Karpas-422 (cell line): ENCODE measurements around the gene ZNF804A. TPM values are rescaled to one million over a fixed set of nuclear protein-coding genes. Genes with fewer than 3 reads are reported as not detected.

ENCODE experiments used
- DNase-seq: peaks from one replicate; pipeline ENCODE4 v3.0.0-alpha.2; 2015
- H2AFZ ChIP-seq: fragments of 200-600 bp; sonication (generic); 2 replicates; pipeline ENCODE4 v1.6.1; 2014; ENCODE audit warnings: antibody characterized with exemption, low read length, mixed read lengths
- H3K27ac ChIP-seq: fragments of 200-600 bp; sonication (generic); 2 replicates; pipeline ENCODE4 v1.5.1; 2014; ENCODE audit warnings: mild to moderate bottlenecking, low read length, moderate library complexity
- H3K27me3 ChIP-seq: fragments of 200-600 bp; sonication (generic); 2 replicates; pipeline ENCODE4 v1.6.1; 2014; ENCODE audit warnings: low read length, mixed read lengths
- H3K36me3 ChIP-seq: fragments of 200-600 bp; sonication (generic); 2 replicates; pipeline ENCODE4 v1.6.1; 2014; ENCODE audit warnings: low read length, mixed read lengths; ENCODE audit not compliant: insufficient read depth
- H3K4me1 ChIP-seq: fragments of 200-600 bp; sonication (generic); 2 replicates; pipeline ENCODE4 v1.6.1; 2014; ENCODE audit warnings: mild to moderate bottlenecking, low read length, mixed read lengths
- H3K4me2 ChIP-seq: fragments of 200-600 bp; sonication (generic); 2 replicates; pipeline ENCODE4 v1.6.1; 2014; ENCODE audit warnings: low read length, low read depth, mild to moderate bottlenecking; ENCODE audit not compliant: poor library complexity, severe bottlenecking
- H3K4me3 ChIP-seq: fragments of 200-600 bp; sonication (generic); 2 replicates; pipeline ENCODE4 v1.5.1; 2014; ENCODE audit warnings: mild to moderate bottlenecking, antibody characterized with exemption, low read length, mixed read lengths
- H3K79me2 ChIP-seq: fragments of 200-600 bp; sonication (generic); 2 replicates; pipeline ENCODE4 v1.6.1; 2014; ENCODE audit warnings: mild to moderate bottlenecking, low read length, mixed read lengths
- H3K9ac ChIP-seq: fragments of 200-600 bp; sonication (generic); 2 replicates; pipeline ENCODE4 v1.6.0; 2014; ENCODE audit warnings: low read length
- H3K9me2 ChIP-seq: fragments of 200-600 bp; sonication (generic), shearing (Covaris generic); replicated peaks from 2 replicates; pipeline ENCODE4 v1.6.0; 2014; ENCODE audit warnings: mild to moderate bottlenecking, low read length, moderate library complexity; ENCODE audit not compliant: insufficient read depth
- H3K9me3 ChIP-seq: fragments of 300-700, 200-600 bp; sonication (generic); 2 replicates; pipeline ENCODE4 v1.6.1; 2014; ENCODE audit warnings: low read length, mixed read lengths
- H4K20me1 ChIP-seq: fragments of 200-600 bp; sonication (generic); 2 replicates; pipeline ENCODE4 v1.6.1; 2014; ENCODE audit warnings: mild to moderate bottlenecking, antibody characterized with exemption, low read length, low read depth; ENCODE audit not compliant: insufficient read depth
- total RNA-seq: library from RNA; depleted of rRNA; stranded (reverse); fragments of >200 nt; shearing (Covaris generic); gene quantifications from 2 replicates; pipeline ENCODE4 v1.2.3, GENCODE V29; 2014; ENCODE audit warnings: low replicate concordance

Gene ZNF804A
- total RNA-seq, 1 experiment from 2014 or later, result 27.8 TPM

GRCh38 chr2:184654945-184655344 lies 56.6 kb downstream of the ZNF804A start:
- H3K9me3 ChIP-seq, result no peaks in the 10 kb centered on the region
- no peak overlapping the region for H3K4me2 ChIP-seq
- H3K4me1 ChIP-seq, result no peaks in the 10 kb centered on the region
- no peak overlapping the region for H3K4me3 ChIP-seq
- H3K27me3 ChIP-seq, result no peaks in the 10 kb centered on the region
- no peaks in the 10 kb centered on the region for H3K9me2 ChIP-seq
- H4K20me1 ChIP-seq, result no peaks in the 10 kb centered on the region
- no peak overlapping the region for H3K27ac ChIP-seq
- no peak for DNase-seq
- H3K79me2 ChIP-seq, result peaks cover 97% of the 10 kb centered on the region
- H2AFZ ChIP-seq, result no peak overlapping the region
- H3K36me3 ChIP-seq, result no peaks in the 10 kb centered on the region
- H3K9ac ChIP-seq, result no peak overlapping the region

DNA sequence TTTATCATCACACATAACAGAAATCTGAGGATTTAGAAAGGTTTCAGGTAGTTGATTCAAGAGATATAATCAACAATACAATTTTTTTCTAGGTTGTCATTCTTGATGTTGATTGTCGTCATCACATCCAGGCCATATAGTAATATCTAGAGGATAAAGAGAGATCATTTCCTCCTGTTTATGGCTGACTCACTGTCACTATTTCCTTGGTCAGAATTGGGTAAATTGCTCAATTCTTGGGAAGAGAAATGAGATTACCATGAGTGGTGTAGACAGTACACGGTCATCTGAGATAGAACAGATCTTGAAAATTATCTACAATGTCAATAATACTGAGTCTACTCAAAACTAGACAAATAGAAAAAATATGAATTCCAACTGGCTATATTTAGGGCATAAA lies 78.8 kb downstream of the ZNF804A start:
- Histone ChIP-seq H3K27me3 (no peaks in the 10 kb centered on the region), H3K9me2 (no peaks in the 10 kb centered on the region), H3K36me3 (no peaks in the 10 kb centered on the region; the same call in 1 of the 2 replicates), H3K9me3 (no peaks in the 10 kb centered on the region), H3K9ac (no peak overlapping the region), H3K79me2 (peaks cover 95% of the 10 kb centered on the region), H3K27ac (no peak overlapping the region), H2AFZ (no peak overlapping the region), H3K4me1 (no peaks in the 10 kb centered on the region), H4K20me1 (no peaks in the 10 kb centered on the region), H3K4me2 (no peak overlapping the region), H3K4me3 (no peak overlapping the region)
- DNase-seq, result no peak

DNA sequence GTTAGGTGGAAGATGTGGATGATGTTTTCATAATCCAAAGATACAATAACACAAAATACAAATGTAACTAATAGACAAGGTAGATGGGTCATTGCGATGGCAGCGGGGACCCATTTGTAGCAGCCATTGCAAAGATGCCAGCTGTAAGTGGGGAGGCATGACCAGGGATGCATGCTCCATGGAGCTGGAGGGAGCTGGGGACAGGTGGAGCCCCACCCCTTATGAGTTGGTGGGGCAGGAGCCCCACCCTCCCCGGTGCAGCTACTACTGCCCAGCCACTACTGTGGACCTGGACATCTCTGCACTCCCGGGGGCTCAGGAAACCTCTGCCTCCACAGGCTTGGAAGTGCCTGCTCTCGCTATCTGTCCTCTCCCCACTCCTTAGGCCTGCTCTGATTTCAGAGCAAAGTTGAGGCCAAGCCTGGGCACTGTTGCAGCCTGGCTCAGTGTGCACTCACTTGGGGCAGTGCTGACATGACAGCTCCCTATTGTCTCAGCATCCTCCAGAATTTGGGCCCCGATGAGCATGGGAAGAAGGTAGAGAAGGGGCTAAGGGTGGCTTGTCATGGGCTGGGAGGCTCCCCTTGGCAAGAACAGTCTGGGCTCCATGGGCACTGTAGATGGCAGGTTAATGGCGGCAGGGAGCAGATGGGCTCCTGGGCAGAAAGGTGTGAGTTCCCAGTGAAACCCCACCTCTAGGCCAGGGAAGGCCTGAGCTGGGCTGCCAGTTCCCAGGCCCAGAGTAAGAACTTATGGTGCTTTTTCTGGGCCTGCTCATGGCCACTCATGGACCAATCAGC lies 81.1 kb downstream of the ZNF804A start:
- no peak for DNase-seq
- Histone ChIP-seq H3K4me2 (no peak overlapping the region), H4K20me1 (no peaks in the 10 kb centered on the region), H3K79me2 (peaks cover 95% of the 10 kb centered on the region), H3K27me3 (no peaks in the 10 kb centered on the region), H3K27ac (no peak overlapping the region), H3K9me3 (no peaks in the 10 kb centered on the region), H3K4me3 (no peak overlapping the region), H3K4me1 (no peaks in the 10 kb centered on the region), H3K36me3 (peaks cover 4% of the 10 kb centered on the region; the same call in 1 of the 2 replicates), H3K9ac (no peak overlapping the region), H2AFZ (no peak overlapping the region), H3K9me2 (no peaks in the 10 kb centered on the region)

GRCh38 chr2:184680825-184681224 lies 82.5 kb downstream of the ZNF804A start:
- H3K4me3 ChIP-seq, result no peak overlapping the region
- H3K79me2 ChIP-seq, result peaks cover 95% of the 10 kb centered on the region
- no peaks in the 10 kb centered on the region for H4K20me1 ChIP-seq
- DNase-seq, result no peak
- H2AFZ ChIP-seq, result no peak overlapping the region
- peaks cover under 1% of the 10 kb centered on the region for H3K4me1 ChIP-seq
- no peaks in the 10 kb centered on the region for H3K9me3 ChIP-seq
- peaks cover 4% of the 10 kb centered on the region; the same call in 1 of the 2 replicates for H3K36me3 ChIP-seq
- no peaks in the 10 kb centered on the region for H3K27me3 ChIP-seq
- no peak overlapping the region for H3K27ac ChIP-seq
- no peaks in the 10 kb centered on the region for H3K9me2 ChIP-seq
- no peak overlapping the region for H3K4me2 ChIP-seq
- H3K9ac ChIP-seq, result no peak overlapping the region

DNA sequence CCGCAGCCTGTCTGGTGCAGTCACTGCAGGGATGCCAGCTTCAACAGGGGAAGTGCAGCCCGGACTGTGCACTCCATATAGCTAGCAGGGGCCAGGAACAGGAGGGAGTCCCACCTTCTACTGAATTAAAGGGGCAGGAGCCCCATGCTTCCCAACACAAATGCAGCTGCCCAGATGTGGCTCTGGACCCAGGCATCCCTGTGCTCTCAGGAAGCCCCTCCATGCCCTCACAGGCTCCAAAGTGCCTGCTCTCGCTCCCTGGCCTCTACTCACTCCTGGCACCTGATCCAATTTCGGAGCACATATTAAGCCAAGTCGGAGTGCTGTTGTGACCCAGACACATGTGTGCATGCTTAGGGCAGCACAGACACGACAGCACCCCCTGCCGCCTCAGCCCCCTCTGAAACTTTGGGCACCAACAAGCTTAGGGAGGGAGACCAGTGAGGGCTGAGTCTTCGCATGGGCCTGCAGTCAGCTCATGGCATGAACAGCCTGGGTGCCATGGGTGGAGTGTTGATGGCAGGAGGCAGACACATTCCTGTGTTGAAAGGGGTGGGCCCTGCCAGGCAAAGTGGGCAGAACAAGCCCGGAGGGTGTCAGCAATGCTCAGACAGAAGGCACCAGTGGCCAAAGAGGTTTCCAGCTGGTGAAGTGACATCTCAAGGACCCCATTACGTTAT lies 83.5 kb downstream of the ZNF804A start:
- Histone ChIP-seq H3K9me2 (no peaks in the 10 kb centered on the region), H3K36me3 (peaks cover 4% of the 10 kb centered on the region; the same call in 1 of the 2 replicates), H4K20me1 (no peaks in the 10 kb centered on the region), H3K4me2 (no peak overlapping the region), H2AFZ (no peak overlapping the region), H3K4me3 (no peak overlapping the region), H3K9me3 (no peaks in the 10 kb centered on the region), H3K9ac (no peak overlapping the region), H3K27ac (no peak overlapping the region), H3K27me3 (no peaks in the 10 kb centered on the region), H3K79me2 (peaks cover 97% of the 10 kb centered on the region), H3K4me1 (peaks cover 10% of the 10 kb centered on the region)
- no peak for DNase-seq

DNA sequence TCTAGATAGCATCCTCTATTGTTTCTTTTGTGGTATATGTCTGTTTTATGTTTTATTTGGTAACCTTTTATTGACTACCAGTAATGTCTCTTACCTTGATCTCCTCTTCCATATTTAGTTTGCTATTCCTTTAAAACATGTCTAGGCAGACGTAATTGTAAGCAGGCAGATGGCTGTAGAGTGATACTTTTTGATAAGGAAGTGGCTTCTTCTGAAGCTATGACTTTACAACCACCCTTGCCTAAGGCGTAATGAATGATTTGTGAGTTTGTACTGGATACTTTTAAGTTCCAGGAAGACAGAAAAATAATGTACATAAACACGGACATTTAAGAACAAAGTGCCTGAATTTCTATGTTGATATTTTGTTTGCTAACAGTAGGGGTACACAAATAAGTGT lies 85.6 kb downstream of the ZNF804A start:
- H3K27ac ChIP-seq, result no peak overlapping the region
- H2AFZ ChIP-seq, result no peak overlapping the region
- H3K4me1 ChIP-seq, result peaks cover 15% of the 10 kb centered on the region
- H3K4me2 ChIP-seq, result no peak overlapping the region
- no peaks in the 10 kb centered on the region for H3K27me3 ChIP-seq
- H3K9me3 ChIP-seq, result no peaks in the 10 kb centered on the region
- peaks cover 4% of the 10 kb centered on the region; the same call in 1 of the 2 replicates for H3K36me3 ChIP-seq
- no peaks in the 10 kb centered on the region for H3K9me2 ChIP-seq
- no peak overlapping the region for H3K4me3 ChIP-seq
- H3K9ac ChIP-seq, result no peak overlapping the region
- DNase-seq, result no peak
- peaks cover 99% of the 10 kb centered on the region for H3K79me2 ChIP-seq
- no peaks in the 10 kb centered on the region for H4K20me1 ChIP-seq

GRCh38 chr2:184685999-184686841 lies 87.9 kb downstream of the ZNF804A start:
- H3K27ac ChIP-seq, result no peak overlapping the region

GRCh38 chr2:184689638-184690037 lies 91.3 kb downstream of the ZNF804A start:
- Histone ChIP-seq H3K27ac (no peak overlapping the region), H3K4me2 (no peak overlapping the region), H3K4me3 (no peak overlapping the region), H3K9me3 (no peaks in the 10 kb centered on the region), H3K36me3 (no peaks in the 10 kb centered on the region), H4K20me1 (no peaks in the 10 kb centered on the region), H2AFZ (no peak overlapping the region), H3K9me2 (no peaks in the 10 kb centered on the region), H3K79me2 (peaks cover 99% of the 10 kb centered on the region), H3K9ac (no peak overlapping the region), H3K27me3 (no peaks in the 10 kb centered on the region), H3K4me1 (peaks cover 45% of the 10 kb centered on the region)
- DNase-seq, result no peak

More at GRCh38 chr2:184685999-184686841, 87.9 kb downstream of the ZNF804A start:
- Histone ChIP-seq H3K9ac (no peak overlapping the region), H3K4me3 (no peak overlapping the region), H3K36me3 (0 out of 2 replicates have a peak, but pooled peaks cover 4% of the 10 kb centered on the region), H3K79me2 (peaks cover 99% of the 10 kb centered on the region), H3K4me1 (peaks cover 35% of the 10 kb centered on the region), H2AFZ (no peak overlapping the region), H4K20me1 (no peaks in the 10 kb centered on the region), H3K4me2 (no peak overlapping the region), H3K9me2 (no peaks in the 10 kb centered on the region), H3K27me3 (no peaks in the 10 kb centered on the region), H3K9me3 (no peaks in the 10 kb centered on the region)
- DNase-seq, result no peak
